Endodermal cell (in vitro differentiated cells): ENCODE measurements around the gene KCTD6. TPM values are rescaled to one million over a fixed set of nuclear protein-coding genes. Genes with fewer than 3 reads are reported as not detected.

Source experiments
- DNase-seq: peaks from one replicate; pipeline ENCODE4 v3.0.0-alpha.2; 2017
- H3K27ac ChIP-seq: 2 replicates; pipeline ENCODE4 v1.5.1; 2013; ENCODE audit warnings: mild to moderate bottlenecking, low read depth, low read length, moderate library complexity
- H3K27me3 ChIP-seq: 2 replicates; pipeline ENCODE4 v1.6.1; 2013; ENCODE audit warnings: mild to moderate bottlenecking, low read length, moderate library complexity; ENCODE audit not compliant: insufficient read depth, control insufficient read depth, poor library complexity, severe bottlenecking
- H3K36me3 ChIP-seq: 2 replicates; pipeline ENCODE4 v1.7.0; 2013; ENCODE audit warnings: mild to moderate bottlenecking, low read length, moderate library complexity; ENCODE audit not compliant: control insufficient read depth, insufficient read depth
- H3K4me1 ChIP-seq: one replicate; pipeline ENCODE4 v1.7.0; 2013; ENCODE audit warnings: low read length; ENCODE audit not compliant: control insufficient read depth, insufficient read depth
- H3K4me3 ChIP-seq: 2 replicates; pipeline ENCODE4 v1.5.1; 2013; ENCODE audit warnings: mild to moderate bottlenecking, low read length, moderate library complexity
- H3K9ac ChIP-seq: 2 replicates; pipeline ENCODE4 v1.6.1; 2013; ENCODE audit warnings: mild to moderate bottlenecking, low read length, moderate library complexity; ENCODE audit not compliant: poor library complexity, severe bottlenecking; ENCODE audit errors: extremely low read depth
- H3K9me3 ChIP-seq: 2 replicates; pipeline ENCODE4 v1.6.1; 2013; ENCODE audit warnings: mild to moderate bottlenecking, low read length, moderate library complexity; ENCODE audit not compliant: control insufficient read depth
- H3K27ac Mint-ChIP-seq: 2 replicates; pipeline ENCODE4 v1.8.0; 2020; ENCODE audit warnings: mixed read lengths
- H3K27me3 Mint-ChIP-seq: 2 replicates; pipeline ENCODE4 v1.8.0; 2021; ENCODE audit warnings: mild to moderate bottlenecking, mixed read lengths; ENCODE audit not compliant: insufficient read depth
- H3K36me3 Mint-ChIP-seq: 2 replicates; pipeline ENCODE4 v1.8.0; 2020; ENCODE audit warnings: low read depth, mixed read lengths
- H3K4me1 Mint-ChIP-seq: 2 replicates; pipeline ENCODE4 v1.8.0; 2020; ENCODE audit warnings: mixed read lengths
- H3K4me3 Mint-ChIP-seq: 2 replicates; pipeline ENCODE4 v1.8.0; 2020; ENCODE audit warnings: mild to moderate bottlenecking, moderate library complexity, mixed read lengths
- H3K9me3 Mint-ChIP-seq: 2 replicates; pipeline ENCODE4 v1.8.0; 2020; ENCODE audit warnings: mild to moderate bottlenecking, mixed read lengths
- WGBS, 2 experiments: methylation state at CpG; one replicate each; pipeline versions ENCODE4 v1.1.5 to v1.1.7; 2013; ENCODE audit warnings: missing lambda C conversion rate in 2 of 2, mixed read lengths in 1 of 2; ENCODE audit not compliant: insufficient coverage in 1 of 2, insufficient read length in 1 of 2; 5-methylcytosine and 5-hydroxymethylcytosine counted together
- total RNA-seq, 2 donors: library from RNA; stranded (reverse); fragmentation: NEBNext Ultra II Directional in 1 of 2; extraction: Animal tissue kit (Norgen Biotek cat#: 25700) in 1 of 2; gene quantifications; 2 replicates in 1 of 2; 3 replicates in 1 of 2; pipeline ENCODE4 v1.2.1, GENCODE V29; 2021
- TF ChIP-seq, protein P1 (sequence below): fragments of 200-600 bp; sonication (generic); conservative IDR thresholded peaks from 2 replicates; pipeline ENCODE4 v1.5.0; 2021; ENCODE audit warnings: antibody characterized with exemption, mild to moderate bottlenecking

The KCTD6 gene
- total RNA-seq, 2 donors from 2014 or later = 17.9 to 20.4 TPM

- no peak for DNase-seq
- Mint-ChIP-seq H3K4me3 (no peak overlapping the region), H3K4me1 (peaks cover 12% of the 10 kb centered on the region), H3K27me3 (peaks cover 35% of the 10 kb centered on the region), H3K27ac (no peak overlapping the region), H3K36me3 (no peaks in the 10 kb centered on the region), H3K9me3 (peaks cover 16% of the 10 kb centered on the region)
- TF ChIP-seq, protein P1, sequence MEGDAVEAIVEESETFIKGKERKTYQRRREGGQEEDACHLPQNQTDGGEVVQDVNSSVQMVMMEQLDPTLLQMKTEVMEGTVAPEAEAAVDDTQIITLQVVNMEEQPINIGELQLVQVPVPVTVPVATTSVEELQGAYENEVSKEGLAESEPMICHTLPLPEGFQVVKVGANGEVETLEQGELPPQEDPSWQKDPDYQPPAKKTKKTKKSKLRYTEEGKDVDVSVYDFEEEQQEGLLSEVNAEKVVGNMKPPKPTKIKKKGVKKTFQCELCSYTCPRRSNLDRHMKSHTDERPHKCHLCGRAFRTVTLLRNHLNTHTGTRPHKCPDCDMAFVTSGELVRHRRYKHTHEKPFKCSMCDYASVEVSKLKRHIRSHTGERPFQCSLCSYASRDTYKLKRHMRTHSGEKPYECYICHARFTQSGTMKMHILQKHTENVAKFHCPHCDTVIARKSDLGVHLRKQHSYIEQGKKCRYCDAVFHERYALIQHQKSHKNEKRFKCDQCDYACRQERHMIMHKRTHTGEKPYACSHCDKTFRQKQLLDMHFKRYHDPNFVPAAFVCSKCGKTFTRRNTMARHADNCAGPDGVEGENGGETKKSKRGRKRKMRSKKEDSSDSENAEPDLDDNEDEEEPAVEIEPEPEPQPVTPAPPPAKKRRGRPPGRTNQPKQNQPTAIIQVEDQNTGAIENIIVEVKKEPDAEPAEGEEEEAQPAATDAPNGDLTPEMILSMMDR = no peak
- Histone ChIP-seq H3K4me1 (peaks cover 2% of the 10 kb centered on the region), H3K4me3 (no peak overlapping the region), H3K27me3 (peaks cover 3% of the 10 kb centered on the region), H3K9ac (no peak overlapping the region), H3K27ac (no peak overlapping the region), H3K36me3 (no peaks in the 10 kb centered on the region), H3K9me3 (peaks cover 21% of the 10 kb centered on the region)
- 63 to 97% methylated on average over 1 to 2 of the region's 2 CpGs for WGBS, 2 experiments
These were observed 11.6 kb upstream of the KCTD6 start for GRCh38 chr3:58480309-58480708.

DNA sequence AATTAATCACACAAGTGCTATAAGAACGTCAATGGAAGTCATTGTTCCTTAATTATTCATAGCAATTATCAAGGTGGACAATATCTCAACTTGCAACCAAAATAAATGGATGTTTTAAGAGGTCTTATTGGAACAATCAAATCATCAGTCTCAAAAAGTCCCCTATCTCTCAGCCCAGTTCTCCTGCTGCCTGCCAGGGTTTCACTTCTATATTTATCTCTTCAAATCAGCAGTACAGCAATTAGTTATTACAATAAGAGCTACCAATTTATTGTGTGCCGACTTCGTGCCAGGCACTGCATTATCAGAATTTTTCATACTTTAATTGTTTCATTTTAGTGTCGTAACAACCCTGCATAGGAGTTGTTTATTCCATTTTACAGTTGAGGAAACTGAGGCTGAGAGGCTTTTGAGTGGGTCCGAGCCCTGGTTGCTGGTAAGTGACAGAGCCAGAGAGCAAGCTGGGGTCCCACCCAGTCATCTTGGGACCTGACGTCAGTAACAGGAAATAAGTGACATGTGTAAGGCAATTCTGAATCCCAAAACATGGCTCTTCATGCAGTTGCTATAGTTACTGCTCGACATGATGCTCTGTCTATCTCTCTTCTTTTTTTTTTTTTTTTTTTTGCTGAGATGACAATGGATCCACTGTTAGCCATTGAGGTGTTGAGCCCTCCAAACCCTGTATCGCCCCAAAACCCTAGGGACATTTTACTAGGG lies 8.8 kb upstream of the KCTD6 start:
- Mint-ChIP-seq H3K27me3 (peaks cover 40% of the 10 kb centered on the region), H3K4me3 (no peak overlapping the region), H3K4me1 (peaks cover 16% of the 10 kb centered on the region), H3K36me3 (no peaks in the 10 kb centered on the region), H3K9me3 (peaks cover 16% of the 10 kb centered on the region), H3K27ac (no peak overlapping the region)
- Histone ChIP-seq H3K4me1 (peaks cover 2% of the 10 kb centered on the region), H3K9ac (no peak overlapping the region), H3K9me3 (peaks cover 21% of the 10 kb centered on the region), H3K27ac (no peak overlapping the region), H3K4me3 (no peak overlapping the region), H3K36me3 (no peaks in the 10 kb centered on the region), H3K27me3 (no peaks in the 10 kb centered on the region)
- WGBS, 2 experiments = 92 to 94% methylated on average over 3 to 7 of the region's 8 CpGs
- no peak for DNase-seq
- TF ChIP-seq, protein P1 = no peak

DNA sequence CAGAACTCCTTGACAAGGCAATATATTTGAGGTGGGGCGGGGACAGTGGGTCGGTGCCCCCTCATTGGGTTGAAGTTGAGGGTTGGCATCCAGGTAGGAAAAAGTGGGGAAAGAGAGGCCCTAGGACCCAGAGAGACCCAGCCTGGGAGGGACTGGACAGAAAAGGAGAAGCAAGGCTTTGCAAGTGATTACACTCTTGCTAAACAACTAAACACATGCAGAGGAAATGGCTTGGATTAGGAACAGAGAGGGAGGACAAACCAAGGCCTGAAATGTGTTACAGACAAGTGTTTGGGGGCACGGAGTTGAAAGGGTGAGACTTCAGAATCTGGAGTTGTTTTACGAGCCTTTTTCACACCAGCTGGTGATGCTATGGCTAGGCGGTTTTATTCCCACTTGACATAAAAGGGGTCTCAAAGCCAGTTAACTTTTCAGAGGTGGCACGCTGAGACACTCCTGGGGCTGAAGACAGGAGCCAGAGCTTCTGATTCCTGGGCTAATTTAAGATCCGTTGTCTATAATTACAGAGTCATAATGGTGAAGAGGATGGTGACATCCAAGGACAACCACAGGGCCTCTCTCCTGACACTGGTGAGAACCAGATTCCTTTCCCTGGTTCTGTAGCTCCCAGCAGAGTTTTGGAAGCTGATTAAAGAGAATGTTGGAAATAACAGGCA lies 7.7 kb upstream of the KCTD6 start:
- WGBS, 2 experiments = 81 to 93% methylated on average over 4 to 7 of the region's 7 CpGs
- no peaks in the 10 kb centered on the region for H3K27me3 ChIP-seq
- H3K27me3 Mint-ChIP-seq = peaks cover 44% of the 10 kb centered on the region
- H3K36me3 Mint-ChIP-seq = no peaks in the 10 kb centered on the region
- H3K4me1 Mint-ChIP-seq = peaks cover 20% of the 10 kb centered on the region
- H3K9me3 Mint-ChIP-seq = peaks cover 12% of the 10 kb centered on the region
- H3K9me3 ChIP-seq = peaks cover 20% of the 10 kb centered on the region
- no peak overlapping the region for H3K27ac Mint-ChIP-seq
- no peak overlapping the region for H3K27ac ChIP-seq
- H3K36me3 ChIP-seq = no peaks in the 10 kb centered on the region
- no peak overlapping the region for H3K4me3 ChIP-seq
- H3K4me1 ChIP-seq = peaks cover 2% of the 10 kb centered on the region
- TF ChIP-seq, protein P1 = no peak
- no peak for DNase-seq
- H3K9ac ChIP-seq = no peak overlapping the region
- H3K4me3 Mint-ChIP-seq = no peak overlapping the region
